NCI-H1694 (cell line): Measurements from ENCODE around the gene PDE8B.

ENCODE experiments used
- DNase-seq: peaks from one replicate; lab custom pipeline; 2025; lab: John Stamatoyannopoulos, UW

Gene PDE8B

DNA sequence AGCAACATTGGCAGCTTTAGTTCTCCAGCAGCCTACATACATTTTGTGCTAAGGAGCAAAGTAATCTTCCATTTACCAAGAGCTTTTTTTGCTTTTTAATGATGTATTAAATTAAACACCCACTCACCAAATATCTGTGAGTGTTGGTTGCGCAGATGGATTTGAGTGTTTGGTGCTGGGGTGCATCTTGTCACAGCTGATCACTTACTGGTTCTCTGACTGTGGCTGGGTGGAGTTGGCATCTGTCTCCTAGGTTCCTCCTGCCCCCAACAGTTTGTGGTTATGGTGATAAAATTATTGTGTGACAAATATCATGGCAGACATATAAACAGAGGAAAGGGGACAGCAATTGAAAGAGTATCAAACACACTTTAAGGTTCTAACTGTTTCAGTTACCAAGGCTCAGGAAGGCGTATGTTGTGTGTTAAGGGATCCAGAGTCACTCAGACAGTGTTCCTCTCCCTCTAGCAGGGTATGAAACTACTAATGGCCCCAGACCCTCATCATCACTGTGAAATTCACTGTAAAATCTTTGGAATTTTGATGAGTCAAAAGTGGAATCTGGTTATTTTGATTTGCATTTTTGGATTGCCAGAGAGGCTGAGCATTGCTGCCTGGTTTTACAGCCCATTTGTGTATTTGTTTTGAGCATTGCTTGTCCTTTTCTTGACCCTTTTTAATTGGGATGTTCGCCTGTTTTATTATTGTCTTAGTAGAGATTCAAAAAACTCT lies 81.7 kb downstream of the PDE8B start:
- no peak for DNase-seq

DNA sequence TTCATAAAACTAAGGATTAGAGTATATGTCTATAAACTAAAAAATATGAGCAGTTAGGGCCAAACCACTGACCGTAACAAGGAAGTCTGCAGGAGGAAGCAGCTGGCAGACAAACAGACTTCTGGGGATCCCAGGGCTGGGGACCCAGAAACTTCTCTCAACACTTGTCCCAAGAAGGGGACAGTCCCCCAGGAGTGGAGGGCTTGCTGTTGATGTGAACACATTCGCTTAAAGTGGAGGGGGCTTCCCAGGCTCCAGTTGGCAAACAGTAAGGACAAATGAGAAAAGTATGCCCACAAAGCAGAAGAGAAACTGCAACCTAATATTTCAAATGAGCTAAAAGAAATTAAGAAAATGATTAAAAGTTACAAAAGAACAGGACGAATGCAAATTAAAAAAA lies 83.7 kb downstream of the PDE8B start:
- no peak for DNase-seq

DNA sequence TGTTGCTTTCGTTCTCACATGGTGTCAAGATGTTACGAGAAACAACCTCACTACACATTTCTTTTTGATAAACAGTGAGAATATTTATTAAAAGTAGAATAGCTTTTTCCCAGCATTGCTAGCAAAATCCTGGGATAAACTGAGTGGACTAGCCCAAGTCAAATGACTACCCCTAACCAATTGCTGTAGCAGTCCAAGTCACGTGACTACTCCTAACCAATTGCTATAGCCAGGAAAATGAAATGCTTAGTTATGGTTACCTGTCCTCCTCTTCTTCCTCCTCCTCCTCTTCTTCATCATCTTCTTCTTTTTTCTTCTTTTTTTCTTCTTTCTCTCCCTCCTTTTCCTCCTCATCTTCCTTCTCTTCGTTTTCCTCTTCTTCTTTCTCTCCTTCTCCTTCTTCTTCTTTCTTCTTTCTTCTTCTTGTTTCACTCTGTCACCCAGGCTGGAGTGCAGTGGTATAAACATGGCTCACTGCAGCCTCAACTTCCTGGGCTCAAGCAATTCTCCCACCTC lies 85.4 kb downstream of the PDE8B start:
- DNase-seq: no peak

DNA sequence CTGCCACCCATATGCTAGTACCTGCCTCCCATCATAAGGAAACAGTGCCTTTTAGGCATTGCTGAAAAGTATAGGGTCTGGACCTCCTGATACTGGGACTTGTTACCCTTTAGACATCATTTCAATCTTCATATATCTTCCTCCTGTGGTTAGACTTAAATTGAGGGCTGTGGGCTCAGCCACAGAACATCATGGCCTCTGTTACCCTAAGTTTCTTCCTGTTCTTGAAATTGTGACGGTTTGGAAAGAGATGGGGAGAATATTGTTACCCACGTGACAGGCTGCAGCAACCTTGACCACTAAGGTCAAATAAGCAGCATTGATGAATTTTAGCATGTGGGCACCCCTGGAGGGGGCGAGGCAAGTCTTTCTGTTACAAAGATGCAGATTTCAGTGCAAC lies 87.7 kb downstream of the PDE8B start:
- DNase-seq: no peak

DNA sequence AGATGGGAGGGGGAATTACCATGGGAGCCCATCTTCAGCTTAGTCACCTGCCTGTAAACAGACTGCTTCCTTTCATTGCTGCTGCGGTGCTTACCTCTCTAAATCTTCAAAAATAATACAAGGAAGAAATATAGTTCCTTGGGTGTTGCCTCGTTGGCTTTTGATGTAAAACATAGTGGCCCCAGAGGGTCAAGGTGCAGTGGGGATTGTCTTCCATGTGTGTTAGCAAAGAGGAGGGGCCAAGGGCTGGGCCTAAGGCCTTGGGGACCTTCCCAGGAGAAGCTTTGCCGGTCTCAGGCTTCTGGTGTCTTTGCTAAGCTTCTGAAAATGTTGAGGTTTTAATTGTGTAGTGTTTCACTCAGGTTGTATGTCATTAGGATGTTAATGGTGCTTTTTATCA lies 90.0 kb downstream of the PDE8B start:
- DNase-seq: no peak

DNA sequence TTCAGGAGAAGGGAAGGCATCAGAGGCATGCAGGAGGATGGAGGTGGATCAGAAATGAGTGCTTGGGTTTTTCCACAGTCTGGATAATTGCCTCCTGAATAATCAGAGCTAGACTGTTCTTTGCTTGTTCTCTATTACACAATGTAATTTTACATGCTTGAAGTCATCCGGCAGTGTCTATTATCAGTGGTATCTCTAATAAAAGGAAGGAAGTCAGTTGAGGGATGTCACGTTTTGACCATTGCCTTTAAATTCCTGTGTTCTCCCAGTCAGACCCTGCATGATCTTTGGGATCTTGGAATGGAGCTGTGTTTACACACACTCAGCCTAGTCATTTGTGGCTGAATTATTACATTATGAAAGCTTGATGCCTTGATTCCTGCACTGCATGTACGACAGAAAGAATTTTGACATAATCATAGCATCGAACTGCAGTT lies 91.0 kb downstream of the PDE8B start:
- no peak for DNase-seq

DNA sequence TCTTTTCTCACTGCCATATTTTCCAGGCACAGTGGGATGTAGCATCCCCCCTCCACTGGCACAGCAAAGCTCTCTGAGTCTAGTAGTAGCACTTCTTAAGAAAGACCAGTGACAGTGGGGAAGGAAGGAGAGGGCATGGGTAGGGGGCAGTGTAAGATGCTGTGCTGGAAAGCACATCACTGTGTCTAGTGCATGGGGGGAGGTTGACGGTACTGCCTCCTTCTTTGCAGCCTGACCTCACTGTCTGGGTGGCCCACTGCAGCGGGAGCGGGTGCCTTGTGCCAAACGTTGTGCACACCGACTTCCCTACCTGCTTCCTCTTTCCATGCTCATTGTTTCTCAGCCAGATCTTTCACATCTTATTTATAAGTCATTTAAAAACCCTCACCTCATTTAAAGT lies 91.8 kb downstream of the PDE8B start:
- no peak for DNase-seq

DNA sequence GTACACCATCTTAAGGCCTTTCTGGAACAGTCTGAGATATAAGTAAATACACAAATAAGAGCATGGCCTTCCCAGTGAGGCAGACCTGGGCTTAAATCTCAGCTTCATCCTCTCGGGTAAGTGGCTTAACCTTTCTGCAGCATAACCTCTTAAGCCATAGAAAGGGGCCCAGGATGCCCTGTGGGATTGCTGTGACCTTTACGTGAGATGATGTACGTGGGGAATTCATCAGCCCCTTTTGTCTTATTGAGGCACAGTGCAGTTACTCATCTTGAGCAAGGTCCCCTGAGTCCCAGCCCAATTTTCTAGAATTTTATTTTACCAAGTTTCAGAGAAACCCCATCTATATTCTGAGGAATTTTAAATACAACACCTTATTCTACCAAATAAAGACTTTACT lies 92.2 kb downstream of the PDE8B start:
- no peak for DNase-seq

DNA sequence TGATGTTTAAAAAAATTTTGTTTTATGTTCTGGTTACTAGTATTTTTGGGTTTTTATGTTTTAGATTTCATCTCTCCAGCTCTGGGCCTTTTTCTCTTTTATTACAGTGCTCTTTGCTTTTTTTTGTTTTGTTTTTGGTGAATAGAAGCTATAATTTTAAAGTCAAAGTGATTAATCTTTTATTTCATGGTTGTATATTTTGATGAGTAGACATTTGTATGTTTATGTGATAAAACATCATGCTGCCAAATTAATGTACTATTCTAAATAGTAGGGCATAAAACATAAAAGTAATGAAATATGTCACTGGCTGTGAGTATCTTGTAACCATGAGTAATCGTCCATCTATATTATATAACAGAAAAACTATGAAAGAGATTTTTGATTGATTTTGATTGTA lies 93.9 kb downstream of the PDE8B start:
- DNase-seq: no peak

DNA sequence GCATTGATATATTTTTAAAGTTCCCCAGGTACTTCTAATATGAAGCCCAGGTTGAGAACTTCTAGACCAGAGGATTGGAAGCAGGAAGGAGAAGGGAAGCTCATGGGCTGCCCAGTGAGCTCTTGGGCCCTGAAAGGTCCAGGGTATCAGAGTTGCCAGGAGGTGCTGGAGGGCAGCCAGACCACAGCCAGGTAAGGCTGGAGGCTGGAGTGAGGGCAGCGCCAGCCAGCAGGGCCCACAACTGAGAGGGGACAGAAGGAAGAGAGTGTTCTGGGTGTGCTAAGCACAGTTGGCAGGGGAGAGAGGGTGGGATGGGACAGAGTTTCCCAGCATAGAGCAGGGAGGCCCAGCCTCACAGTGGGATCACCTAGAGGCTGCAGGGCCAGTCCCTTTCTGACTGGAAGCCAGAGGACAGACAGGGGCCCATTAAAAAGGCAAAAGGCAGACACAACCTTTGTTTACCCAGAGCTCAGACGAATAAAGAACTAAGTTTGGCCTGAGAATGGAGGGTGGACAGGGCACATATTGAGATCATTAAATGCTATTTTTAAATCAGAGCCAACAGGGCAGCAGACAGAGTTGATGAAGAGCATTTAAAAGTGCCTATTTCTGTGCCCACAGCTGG lies 94.9 kb downstream of the PDE8B start:
- no peak for DNase-seq

DNA sequence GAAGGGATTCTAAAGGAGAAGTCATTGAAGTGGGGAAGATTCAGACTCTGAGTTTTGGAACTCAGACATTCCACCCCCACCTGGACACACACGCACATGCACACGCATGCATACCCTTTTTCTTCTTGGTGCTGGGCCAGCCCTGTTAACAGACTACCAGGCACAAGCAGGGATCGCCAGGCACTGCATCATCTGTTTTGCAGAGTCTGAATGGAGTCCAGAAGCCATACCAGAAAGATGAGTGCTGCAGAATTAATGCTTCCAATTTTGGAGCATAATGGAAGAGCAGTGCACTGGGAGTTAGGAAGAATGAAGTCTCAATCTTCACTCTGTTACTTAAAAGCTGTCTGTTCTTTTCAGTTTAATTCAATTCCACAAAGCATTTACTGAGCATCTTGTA lies 95.5 kb downstream of the PDE8B start:
- DNase-seq: no peak

DNA sequence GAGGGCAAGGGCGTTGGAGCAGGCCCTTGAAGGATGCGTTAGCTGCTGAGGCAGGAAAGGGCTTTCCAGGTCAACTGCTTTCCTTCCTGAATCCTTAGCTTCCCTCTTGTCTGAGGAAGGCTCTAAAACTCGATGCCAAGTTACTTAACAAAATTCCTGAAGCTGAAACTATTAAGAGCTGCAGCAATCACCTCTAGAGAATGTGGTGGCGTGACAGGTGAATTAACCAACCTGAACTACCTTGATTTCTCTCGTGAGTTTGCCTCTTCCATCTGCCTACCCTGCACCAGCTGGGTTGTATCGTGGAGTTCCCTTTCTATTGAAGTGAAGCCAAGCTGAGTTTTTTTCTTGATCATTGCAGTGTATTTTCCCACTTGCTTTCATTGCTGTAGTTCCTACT lies 96.1 kb downstream of the PDE8B start:
- no peak for DNase-seq

DNA sequence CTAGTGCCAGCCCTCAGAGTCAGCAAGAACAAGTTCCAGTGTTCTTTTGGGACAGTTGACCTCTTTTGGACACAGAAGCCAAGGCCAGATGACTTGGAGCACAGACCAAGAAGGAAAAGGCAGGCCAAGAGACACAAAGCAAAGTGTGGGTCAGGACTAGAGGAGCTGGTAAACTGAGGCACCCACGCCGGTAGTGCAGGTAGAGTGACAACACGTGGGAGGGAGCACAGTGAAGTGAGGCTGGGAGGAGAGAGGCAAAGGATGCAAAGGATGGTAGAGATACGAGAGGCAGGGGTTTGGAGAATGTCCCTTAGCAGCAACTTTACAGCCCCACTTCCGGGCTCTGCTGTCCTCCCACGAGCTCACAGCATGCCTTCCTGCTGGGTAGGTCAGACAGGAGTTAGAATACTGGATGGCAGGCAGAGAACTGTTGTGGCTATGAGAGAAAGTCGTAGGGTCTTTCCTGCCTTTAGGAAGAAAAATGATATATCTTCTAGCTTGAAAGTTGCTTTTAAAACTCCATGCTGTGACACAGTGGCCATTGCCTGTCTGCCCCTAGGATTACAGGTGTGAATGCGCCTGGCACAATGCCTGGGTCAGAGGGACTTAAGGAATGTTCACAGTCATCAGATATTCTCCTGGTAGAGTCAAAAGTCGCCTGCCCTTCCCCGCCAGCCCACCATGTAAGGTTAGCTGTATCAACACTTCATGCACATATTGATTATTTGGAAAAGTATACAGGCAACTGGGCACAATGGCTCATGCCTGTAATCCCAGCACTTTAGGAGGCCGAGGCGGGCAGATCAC lies 97.9 kb downstream of the PDE8B start:
- no peak for DNase-seq

DNA sequence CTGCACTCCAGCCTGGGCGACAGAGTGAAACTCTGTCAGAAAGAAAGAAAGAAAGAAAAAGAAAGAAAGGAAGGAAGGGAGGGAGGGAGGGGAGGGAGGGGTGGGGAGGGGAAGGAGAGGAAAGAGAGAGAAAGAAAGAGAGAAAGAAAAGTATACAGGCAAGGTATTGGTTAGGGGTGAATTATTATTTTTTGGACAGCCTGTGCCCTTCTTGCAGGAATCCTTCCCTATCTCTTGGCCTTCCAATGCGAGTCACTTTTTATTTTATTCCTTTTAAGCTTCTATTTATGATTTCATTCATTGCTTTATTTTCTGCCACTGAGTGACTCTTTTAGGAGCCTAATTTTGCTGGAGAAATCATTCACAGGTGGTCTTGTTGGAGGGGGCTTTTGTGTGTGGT lies 98.7 kb downstream of the PDE8B start:
- DNase-seq: no peak

DNA sequence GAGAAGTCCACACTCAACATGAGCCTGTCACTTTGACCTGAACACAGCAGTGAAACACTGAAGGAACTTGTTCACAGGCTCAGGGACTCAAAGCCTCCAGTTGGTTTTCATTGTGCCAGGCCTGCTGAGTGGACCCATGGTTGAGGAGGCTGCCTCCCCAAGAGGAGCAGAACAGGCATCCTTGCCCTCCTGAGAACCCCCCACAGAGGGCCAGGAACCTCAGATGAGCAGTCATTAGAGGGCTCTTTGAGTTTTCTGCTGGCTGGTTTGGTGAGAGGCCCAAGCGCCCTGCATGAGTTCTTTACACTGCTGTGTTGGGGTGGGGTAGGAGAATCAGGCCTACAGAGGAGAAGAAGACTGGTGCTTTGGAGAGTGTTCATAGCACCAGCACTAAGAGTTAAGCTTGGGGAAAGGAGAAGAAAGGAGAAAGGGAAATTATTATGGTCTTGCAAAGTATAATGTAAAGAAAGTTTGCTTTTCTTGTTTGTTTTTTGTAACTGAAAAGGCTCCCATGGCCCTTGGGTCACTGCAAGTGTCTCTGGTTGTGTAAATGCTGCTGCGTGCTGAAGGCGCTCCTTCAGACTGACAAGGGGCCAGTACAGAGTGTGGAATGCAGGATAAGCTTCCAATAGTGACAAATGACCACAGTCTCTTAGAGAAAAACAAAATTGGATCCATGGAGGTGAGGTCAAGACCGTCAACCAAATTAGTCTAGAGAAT lies 100.2 kb downstream of the PDE8B start:
- no peak for DNase-seq

DNA sequence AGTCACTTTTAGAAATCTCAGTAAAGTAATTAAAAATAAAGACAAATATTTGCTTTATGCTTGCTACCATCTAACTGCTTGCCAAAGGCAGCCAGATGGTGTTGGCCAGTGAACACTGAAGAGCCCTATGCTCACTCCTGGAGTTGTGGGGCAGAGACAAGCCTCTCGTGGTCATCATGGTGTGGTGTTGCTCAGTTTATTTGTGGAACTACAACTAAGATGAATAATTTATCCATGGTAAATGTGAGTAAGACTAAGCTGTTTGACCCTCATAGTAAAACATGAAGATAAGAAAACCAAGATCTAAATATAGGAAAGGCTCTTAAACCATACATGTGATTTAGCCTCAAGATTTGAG lies 100.7 kb downstream of the PDE8B start:
- no peak for DNase-seq

DNA sequence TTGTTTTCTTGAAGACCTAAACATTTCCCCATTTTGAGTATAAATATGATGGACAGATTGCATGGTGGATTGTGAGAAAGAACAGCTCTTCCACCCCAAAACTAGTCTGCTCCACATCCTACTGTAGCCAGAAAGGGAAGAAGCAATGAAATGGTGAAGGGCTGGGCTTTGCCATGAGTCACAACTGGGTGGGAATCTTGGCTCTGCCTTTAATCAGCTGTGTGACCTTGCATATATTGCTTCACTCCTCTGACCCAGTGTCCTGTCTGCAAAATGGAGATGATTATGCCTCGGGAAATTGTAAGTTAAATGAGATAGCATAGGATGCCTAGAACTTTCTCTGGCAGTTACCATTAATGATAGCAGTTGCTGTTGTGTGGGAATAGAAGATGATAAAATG lies 101.9 kb downstream of the PDE8B start:
- no peak for DNase-seq

DNA sequence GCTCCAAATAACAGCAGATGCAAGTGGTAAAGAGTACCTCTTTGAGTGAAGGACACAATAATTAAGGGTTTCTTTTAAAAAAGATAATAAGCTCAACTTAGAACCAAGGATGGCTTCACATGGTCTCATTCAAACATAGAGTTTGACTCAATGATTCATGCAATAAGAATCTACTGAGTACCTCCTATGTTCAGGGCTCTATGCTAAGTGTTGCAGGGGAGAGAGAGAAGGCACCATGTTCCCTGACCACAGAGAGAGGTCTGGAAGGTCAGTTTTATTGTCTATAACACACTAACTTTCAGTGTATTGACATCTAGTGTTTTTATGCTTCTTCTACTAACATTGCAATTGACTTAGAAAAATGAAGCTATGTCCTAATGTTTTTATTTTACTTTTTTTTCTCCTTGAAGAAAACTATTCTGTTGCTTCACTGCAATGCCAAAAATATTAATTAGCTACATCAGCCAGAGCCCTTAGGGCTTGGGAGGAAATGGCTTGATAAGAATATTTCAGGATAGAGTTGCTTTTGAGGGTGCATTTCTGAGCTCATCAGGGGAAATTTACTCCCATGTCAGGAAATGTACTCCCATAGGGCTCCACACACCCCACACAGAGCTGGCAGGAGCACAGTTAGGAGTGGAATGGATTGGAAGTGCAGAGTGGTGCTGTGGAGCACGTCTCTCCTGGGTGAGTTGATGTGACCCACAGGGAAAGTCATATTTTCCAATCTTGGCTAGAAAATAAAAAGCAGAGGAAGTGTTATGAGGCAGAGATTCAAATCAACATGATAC lies 106.6 kb downstream of the PDE8B start:
- no peak for DNase-seq

DNA sequence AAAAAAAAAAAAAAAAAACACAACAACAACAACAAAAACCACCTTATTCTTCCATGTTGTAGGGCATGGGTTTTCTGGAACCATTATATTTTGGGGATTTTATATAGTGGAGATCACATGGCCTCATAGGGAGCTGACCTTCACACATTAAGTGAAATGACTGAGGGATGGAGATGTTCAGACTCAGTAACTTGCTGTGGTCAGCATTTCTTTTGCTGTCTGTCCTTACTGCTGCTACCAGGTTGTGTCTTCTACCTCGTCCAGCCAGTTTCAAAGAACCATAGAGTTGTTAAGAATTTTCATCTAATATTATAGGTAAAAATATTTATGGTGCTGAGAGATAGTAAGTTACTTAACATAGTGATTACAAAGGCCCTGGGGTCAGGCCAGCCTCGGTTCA lies 107.6 kb downstream of the PDE8B start:
- DNase-seq: no peak

DNA sequence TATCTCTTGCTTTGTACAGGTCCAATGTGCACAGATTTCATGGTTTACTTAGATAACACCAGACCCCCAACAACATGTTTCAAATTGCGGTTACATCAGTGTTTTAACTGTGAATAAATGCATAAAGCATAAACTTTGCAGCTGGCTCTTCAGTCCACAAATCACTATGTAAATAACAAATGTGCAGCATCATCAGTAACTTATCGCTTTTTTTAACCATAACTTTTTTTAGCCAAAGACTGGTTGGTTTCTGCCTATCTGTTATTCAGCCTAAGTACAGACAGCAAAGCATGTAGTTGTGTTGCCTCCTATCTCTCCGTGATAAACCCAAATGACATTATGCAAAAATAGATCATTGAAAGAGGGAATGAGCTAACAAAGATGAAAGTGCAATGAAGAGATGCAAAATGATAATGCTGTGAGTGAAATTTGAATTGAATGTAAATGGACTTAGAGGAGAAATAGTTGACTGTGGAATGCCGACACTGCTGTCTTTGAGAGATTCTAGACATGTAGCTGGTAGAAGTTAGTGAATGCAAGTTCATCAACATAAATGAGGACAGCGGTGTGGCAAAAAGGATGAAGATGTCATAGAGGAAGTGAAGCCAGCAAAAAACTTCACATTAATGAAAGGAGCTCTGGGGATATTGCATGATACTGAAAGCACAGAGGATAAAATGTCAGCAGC lies 108.8 kb downstream of the PDE8B start:
- no peak for DNase-seq

DNA sequence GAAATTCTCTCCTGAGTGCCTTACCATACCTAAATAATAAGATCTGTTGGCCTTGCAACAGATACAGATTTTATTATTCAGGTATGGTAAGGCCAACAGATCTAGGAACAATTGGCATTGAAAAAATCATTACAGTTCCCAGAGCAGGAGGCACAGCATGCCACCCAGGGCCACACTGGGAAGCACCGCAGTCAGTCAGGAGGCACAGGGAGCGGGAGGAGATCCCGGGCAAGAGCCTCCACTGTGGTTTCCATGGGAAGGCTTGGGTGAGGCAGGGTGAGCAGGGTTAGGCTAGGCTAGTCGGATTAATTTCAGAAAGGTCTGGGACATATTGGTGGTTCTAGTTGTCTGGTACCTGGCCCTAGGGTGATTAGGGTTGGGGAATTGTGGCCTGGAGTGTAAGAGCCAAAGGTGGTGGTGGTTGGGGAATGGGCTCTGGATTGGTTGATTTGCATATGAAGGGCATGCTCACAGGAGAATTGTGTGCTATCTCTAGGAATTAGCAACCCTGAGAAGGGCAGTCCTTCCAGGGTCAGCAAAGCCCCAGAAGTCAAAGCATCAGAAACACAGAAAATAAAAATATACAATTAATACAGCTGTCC lies 111.4 kb downstream of the PDE8B start:
- DNase-seq: no peak
